A673 (cell line): Measurements from ENCODE around the gene RAB7B. TPM values are rescaled to one million over a fixed set of nuclear protein-coding genes. Genes with fewer than 3 reads are reported as not detected.

Experiments
- BruUV-seq: library from RNA; stranded (reverse); fragments of 400-500 nt; replicated peaks from 2 replicates; lab custom pipeline; 2021; lab: Mats Ljungman, UMichigan
- CTCF ChIA-PET: fragments of 300-600 bp; sonication (Branson Sonifier 250); formaldehyde crosslinking; loops from one replicate; lab custom pipeline; 2022; ENCODE audit warnings: antibody characterized with exemption; lab: Charles Lee
- POLR2A ChIA-PET: fragments of 300-600 bp; sonication (Branson Sonifier 250); formaldehyde crosslinking; loops from one replicate; lab custom pipeline; 2022; ENCODE audit warnings: antibody characterized with exemption; ENCODE audit not compliant: low non-redundant PET; lab: Charles Lee
- DNase-seq: peaks from one replicate; pipeline ENCODE4 v3.0.0-alpha.2; 2015; ENCODE audit warnings: low spot score
- H3K27ac ChIP-seq: fragments of 200-600 bp; sonication (generic); 2 replicates; pipeline ENCODE4 v1.5.1; 2016; ENCODE audit warnings: mixed run types, low read depth, mild to moderate bottlenecking, mixed read lengths, antibody characterized with exemption, low read length; ENCODE audit not compliant: poor library complexity, severe bottlenecking
- H3K27me3 ChIP-seq: fragments of 200-600 bp; sonication (generic); replicated peaks from 2 replicates; pipeline ENCODE4 v1.6.1; 2017; ENCODE audit warnings: mixed run types, low read depth, mild to moderate bottlenecking, mixed read lengths, antibody characterized with exemption, low read length; ENCODE audit not compliant: insufficient read depth, poor library complexity
- H3K36me3 ChIP-seq: fragments of 200-600 bp; sonication (generic); 2 replicates; pipeline ENCODE4 v1.6.1; 2016; ENCODE audit warnings: mixed run types, mild to moderate bottlenecking, mixed read lengths, antibody characterized with exemption, low read length; ENCODE audit not compliant: insufficient read depth, poor library complexity, severe bottlenecking
- H3K4me1 ChIP-seq: fragments of 200-600 bp; sonication (generic); 2 replicates; pipeline ENCODE4 v1.6.1; 2017; ENCODE audit warnings: mixed run types, mild to moderate bottlenecking, mixed read lengths, antibody characterized with exemption, low read length; ENCODE audit not compliant: insufficient read depth, poor library complexity, severe bottlenecking
- H3K4me3 ChIP-seq: fragments of 200-600 bp; sonication (generic); 2 replicates; pipeline ENCODE4 v1.5.1; 2016; ENCODE audit warnings: low read depth, mixed run types, mild to moderate bottlenecking, mixed read lengths, low read length; ENCODE audit not compliant: poor library complexity, severe bottlenecking
- H3K9me3 ChIP-seq: fragments of 200-600 bp; sonication (generic); 2 replicates; pipeline ENCODE4 v1.6.1; 2016; ENCODE audit warnings: mixed run types, low read depth, mild to moderate bottlenecking, mixed read lengths, antibody characterized with exemption, low read length; ENCODE audit not compliant: poor library complexity, severe bottlenecking
- CTCF ChIP-seq: fragments of 300-800, 200-600 bp; sonication (generic); conservative IDR thresholded peaks from 2 replicates; pipeline ENCODE4 v1.5.1; 2017; ENCODE audit warnings: low read depth, mild to moderate bottlenecking, antibody characterized with exemption, low read length, moderate library complexity, mixed read lengths
- EZH2 ChIP-seq: fragments of 200-600 bp; sonication (generic); IDR thresholded peaks from 2 replicates; pipeline ENCODE4 v1.6.1; 2017; ENCODE audit warnings: borderline replicate concordance, low read depth, mild to moderate bottlenecking, mixed read lengths, antibody characterized with exemption, low read length; ENCODE audit not compliant: poor library complexity, severe bottlenecking
- intact Hi-C: fragments of 100-400 bp; cut with micrococcal nuclease; formaldehyde crosslinking; loops from one replicate; pipeline ENCODE4 v1.10.0; 2022; ENCODE audit not compliant: unreplicated experiment
- total RNA-seq: library from RNA; stranded (reverse); gene quantifications from 2 replicates; pipeline ENCODE4 v1.2.3, GENCODE V29; 2021

The RAB7B gene
- total RNA-seq, 1 experiment from 2014 or later, result 0.11 TPM

GRCh38 chr1:206047271-206047670 is 44.1 kb upstream of the RAB7B start:
- intact Hi-C loops, result no loop called here
- POLR2A ChIA-PET, result no interaction called here
- H3K36me3 ChIP-seq, result no peaks in the 10 kb centered on the region

GRCh38 chr1:206041640-206042039 is 38.4 kb upstream of the RAB7B start:
- no peak overlapping the region for H3K27ac ChIP-seq
- no TSS peak for BruUV-seq
- DNase-seq, result no peak
- no peak for TF ChIP-seq CTCF
- no peak for TF ChIP-seq EZH2
- ChIA-PET CTCF (no interaction called here), POLR2A (no interaction called here)
- no peak overlapping the region for H3K4me3 ChIP-seq
- no peaks in the 10 kb centered on the region for H3K4me1 ChIP-seq
- H3K27me3 ChIP-seq, result no peaks in the 10 kb centered on the region
- H3K36me3 ChIP-seq, result no peaks in the 10 kb centered on the region
- H3K9me3 ChIP-seq, result no peaks in the 10 kb centered on the region
- intact Hi-C loops, result no loop called here

More at GRCh38 chr1:206047271-206047670, 44.1 kb upstream of the RAB7B start:
- no peaks in the 10 kb centered on the region for H3K4me1 ChIP-seq
- no peak for DNase-seq
- CTCF ChIA-PET, result no interaction called here
- no peak overlapping the region for H3K27ac ChIP-seq
- H3K4me3 ChIP-seq, result no peak overlapping the region
- TF ChIP-seq EZH2 (no peak), CTCF (no peak)
- no peaks in the 10 kb centered on the region for H3K27me3 ChIP-seq
- BruUV-seq, result no TSS peak
- no peaks in the 10 kb centered on the region for H3K9me3 ChIP-seq

- TF ChIP-seq CTCF (no peak), EZH2 (no peak)
- intact Hi-C loops, result no loop called here
- H3K4me1 ChIP-seq, result no peaks in the 10 kb centered on the region
- ChIA-PET POLR2A (no interaction called here), CTCF (no interaction called here)
- H3K27ac ChIP-seq, result no peak overlapping the region
- no TSS peak for BruUV-seq
- H3K4me3 ChIP-seq, result no peak overlapping the region
- no peaks in the 10 kb centered on the region for H3K9me3 ChIP-seq
- no peak for DNase-seq
- H3K36me3 ChIP-seq, result no peaks in the 10 kb centered on the region
- H3K27me3 ChIP-seq, result no peaks in the 10 kb centered on the region
Measured at GRCh38 chr1:206040328-206040727, 37.1 kb upstream of the RAB7B start.
